Measurements from ENCODE around the gene ARPC5.
A peak's percentile ranks its signal among the peaks of the same experiment; 100 is the strongest.
"Not testable (repeated sequence)": the region's sequence is repeated elsewhere in the genome, so short reads cannot be mapped to it uniquely, and the experiment has no call there.

Gene ARPC5

GRCh38 chr1:183612975-183613374, 22.6 kb downstream of the ARPC5 start:
- DNase-seq (ENCODE audit: low read depth in 4 of 4, low spot score in 1 of 4): not testable (repeated sequence)

DNA sequence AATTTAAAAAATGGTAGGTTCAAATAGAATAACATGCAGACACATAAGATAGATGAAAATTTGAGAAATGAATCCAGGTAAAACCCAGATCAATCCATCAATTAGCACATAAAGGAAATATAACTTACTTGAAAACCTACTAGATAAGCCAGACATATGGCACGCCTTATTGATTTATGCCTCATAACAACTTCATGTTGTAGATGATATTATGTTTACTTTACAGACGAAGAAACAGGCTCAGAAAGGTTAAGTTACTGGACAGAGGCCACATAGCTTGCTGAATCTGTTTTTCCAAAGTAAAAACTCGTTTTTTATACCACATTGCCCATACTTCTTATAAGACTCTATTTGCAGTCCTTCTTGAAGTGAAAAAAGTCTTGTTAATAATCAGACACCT, 23.2 kb downstream of the ARPC5 start:
- no peak for DNase-seq (ENCODE audit: low read depth in 4 of 4, low spot score in 1 of 4)

- no peak for DNase-seq (ENCODE audit: low read depth in 4 of 4, low spot score in 1 of 4)
Measured at GRCh38 chr1:183611021-183611420, 24.6 kb downstream of the ARPC5 start.

GRCh38 chr1:183609759-183610452, 25.7 kb downstream of the ARPC5 start:
- no peak for DNase-seq (ENCODE audit: low read depth in 4 of 4, low spot score in 1 of 4)

DNA sequence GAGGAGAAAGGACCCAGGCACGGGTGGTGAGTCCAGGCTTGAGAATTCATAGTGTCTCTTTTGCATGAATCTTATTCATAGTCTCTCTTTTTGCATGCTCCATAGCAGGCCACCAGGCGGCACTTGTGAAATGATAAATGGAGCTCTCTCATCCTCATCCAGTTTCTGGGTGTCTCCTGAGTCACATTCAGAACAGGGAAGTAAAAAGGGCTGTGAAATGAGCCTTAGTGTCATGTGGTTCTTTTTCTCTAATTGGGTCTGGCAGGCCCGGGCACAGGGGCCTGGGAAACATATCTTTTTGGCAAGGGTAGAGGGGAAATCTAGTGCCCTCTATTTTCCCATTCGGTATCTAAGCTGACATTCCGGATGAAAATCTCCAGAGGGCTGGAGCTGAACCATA, 26.3 kb downstream of the ARPC5 start:
- no peak for DNase-seq (ENCODE audit: low read depth in 4 of 4, low spot score in 1 of 4)

GRCh38 chr1:183607322-183607980, 28.1 kb downstream of the ARPC5 start:
- no peak for DNase-seq (ENCODE audit: low read depth in 4 of 4, low spot score in 1 of 4)

- no peak for DNase-seq (ENCODE audit: low read depth in 4 of 4, low spot score in 1 of 4)
Measured at GRCh38 chr1:183605904-183606303, 29.7 kb downstream of the ARPC5 start.

DNA sequence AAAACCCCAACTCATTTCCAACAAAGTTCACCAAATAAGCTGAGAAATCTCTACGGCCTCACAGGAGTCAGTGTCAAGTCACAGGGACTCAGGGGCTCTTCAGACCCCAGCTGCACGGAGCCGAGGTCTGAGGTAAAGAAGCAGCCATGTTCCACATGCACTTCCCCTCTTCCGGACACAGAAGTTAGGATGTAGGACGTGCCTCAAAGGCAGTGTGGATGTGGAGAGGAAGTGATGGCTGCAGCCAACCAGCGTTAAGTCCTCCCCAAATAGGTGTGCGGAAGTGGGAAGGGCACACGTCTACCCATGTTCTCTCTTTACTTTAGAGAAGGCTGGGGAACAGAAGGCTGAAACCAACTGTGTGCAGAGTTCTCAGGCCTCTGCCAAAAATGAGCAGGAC, 30.8 kb downstream of the ARPC5 start:
- no peak for DNase-seq (ENCODE audit: low read depth in 4 of 4, low spot score in 1 of 4)

- DNase-seq (ENCODE audit: low read depth in 4 of 4, low spot score in 1 of 4): no peak
Measured at GRCh38 chr1:183604038-183604808, 31.4 kb downstream of the ARPC5 start.

DNA sequence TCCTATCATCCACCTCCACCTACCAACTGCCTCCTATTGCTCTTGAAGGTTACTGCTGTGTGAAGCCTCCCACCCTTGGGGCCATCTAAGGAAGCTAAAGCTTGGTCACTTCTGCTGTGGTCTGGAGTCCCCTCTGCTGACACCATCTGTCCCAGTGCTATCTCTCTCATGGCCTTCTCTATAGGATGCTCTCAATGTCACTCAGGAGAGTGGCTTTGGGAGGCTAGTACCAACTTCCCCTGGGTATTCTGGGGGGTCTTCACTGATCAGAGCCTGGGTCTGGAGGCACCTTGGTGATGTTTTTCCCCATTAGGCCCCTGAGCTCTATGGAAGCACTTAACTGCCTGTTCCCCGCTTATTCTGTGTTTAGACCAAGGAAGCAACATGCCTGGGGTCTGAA, 33.1 kb downstream of the ARPC5 start:
- DNase-seq (ENCODE audit: low read depth in 4 of 4, low spot score in 1 of 4): no peak

DNA sequence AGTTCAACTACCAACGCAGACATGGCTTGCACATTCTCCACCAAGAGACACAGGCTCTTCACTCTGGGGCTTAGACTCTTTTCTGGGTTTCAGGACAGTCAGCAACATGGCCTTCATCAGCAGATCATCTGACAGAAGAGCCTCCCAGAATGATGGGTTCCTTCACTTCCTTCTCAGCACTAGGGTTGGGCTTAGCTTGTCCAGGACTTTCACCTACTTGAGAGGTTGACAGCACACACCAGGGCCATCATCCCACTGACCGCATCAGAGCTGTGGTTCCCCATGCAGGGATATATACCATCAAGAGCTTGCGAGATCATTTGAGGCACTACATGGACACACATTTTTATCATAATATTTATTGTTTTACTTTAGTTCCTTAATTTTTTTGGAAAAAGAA, 34.9 kb downstream of the ARPC5 start:
- no peak for DNase-seq (ENCODE audit: low read depth in 4 of 4, low spot score in 1 of 4)

GRCh38 chr1:183600136-183600535, 35.4 kb downstream of the ARPC5 start:
- no peak for DNase-seq (ENCODE audit: low read depth in 4 of 4, low spot score in 1 of 4)

- no peak for DNase-seq (ENCODE audit: low read depth in 4 of 4, low spot score in 1 of 4)
Measured at GRCh38 chr1:183598386-183598785, 37.2 kb downstream of the ARPC5 start.

GRCh38 chr1:183597656-183598347, 37.8 kb downstream of the ARPC5 start:
- no peak for DNase-seq (ENCODE audit: low read depth in 4 of 4, low spot score in 1 of 4)

DNA sequence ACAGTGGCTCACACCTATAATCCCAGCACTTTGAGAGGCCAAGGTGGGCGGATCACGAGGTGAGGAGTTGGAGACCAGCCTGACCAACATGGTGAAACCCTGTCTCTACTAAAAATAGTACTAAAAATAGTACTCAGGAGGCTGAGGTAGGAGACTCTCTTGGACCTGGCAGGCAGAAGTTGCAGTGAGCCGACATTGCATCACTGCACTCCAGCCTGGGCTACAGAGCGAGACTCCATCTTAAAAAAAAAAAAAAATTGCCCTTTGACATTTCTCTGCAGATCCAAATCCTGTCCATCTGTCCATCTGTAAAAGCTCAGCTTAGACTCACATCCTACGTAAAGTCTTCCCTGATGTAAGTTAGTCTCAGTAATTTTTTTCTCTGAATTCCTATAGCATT, 39.1 kb downstream of the ARPC5 start:
- no peak for DNase-seq (ENCODE audit: low read depth in 4 of 4, low spot score in 1 of 4)

DNA sequence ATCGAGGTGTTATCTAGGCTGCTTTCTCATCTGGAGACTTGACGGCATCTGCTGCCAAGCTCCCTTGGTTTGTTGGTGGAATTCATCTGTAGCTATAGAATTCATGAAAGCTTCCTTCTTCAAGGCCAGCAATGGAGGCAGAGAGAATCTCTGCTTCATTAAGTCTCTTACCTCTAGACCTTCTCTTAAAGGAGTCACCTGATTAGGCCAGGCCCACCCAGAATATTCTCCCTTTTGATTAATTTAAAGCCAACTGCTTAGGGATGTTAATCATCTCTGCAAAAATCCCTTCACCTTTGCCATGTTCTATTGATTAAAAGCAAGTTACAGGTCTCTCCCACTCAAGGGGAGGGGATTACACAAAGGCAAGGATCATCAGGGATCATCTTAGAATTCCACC, 40.0 kb downstream of the ARPC5 start:
- DNase-seq (ENCODE audit: low read depth in 4 of 4, low spot score in 1 of 4): no peak

- DNase-seq (ENCODE audit: low read depth in 4 of 4, low spot score in 1 of 4): no peak
Measured at GRCh38 chr1:183593356-183593755, 42.2 kb downstream of the ARPC5 start.

GRCh38 chr1:183592733-183593132, 42.9 kb downstream of the ARPC5 start:
- DNase-seq (ENCODE audit: low read depth in 4 of 4, low spot score in 1 of 4): no peak

DNA sequence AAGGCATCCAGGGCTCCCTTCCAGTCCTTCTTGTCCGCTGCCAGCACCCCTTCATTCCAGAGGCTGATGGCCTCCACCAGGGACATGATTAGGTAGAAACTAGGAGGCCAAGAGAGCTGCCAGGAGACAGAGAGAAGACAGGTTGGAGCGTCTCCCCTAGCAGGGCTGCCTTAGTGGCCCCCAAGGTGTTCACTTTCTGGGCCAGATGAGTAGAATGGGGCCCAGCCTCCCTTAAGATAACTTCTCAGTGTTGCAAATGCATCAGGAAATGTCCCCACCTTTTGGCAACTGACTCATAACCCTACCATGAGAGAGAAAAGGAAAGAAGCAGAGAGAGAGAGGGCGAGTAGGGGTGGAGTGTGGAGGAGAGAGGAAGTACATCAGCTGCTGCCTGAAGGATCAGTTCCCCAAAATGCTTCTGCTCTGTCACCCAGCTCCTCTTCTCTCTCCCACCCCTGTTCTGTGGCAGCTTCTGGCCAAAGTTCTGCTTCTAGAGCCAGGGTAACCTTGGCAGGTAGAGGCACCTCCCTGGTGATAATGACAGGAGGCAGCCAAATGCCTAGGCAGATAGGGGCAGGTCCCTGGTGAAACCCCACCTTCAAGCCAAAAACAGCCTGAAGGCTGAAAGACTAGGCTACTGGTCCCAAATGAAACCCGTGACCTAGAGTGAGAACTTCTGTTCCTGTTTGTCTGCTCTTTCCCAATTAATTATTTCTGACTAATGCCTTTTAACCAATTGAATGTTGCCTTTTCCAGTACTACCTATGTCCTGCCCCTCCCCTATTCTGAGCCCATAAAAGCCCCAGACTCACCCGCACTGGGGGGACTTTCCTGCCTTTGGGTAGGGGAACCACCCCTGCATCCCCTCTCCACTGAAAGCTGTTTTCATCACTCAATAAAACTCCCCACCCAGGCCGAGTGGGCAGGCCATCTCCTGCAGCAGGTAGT, 45.1 kb downstream of the ARPC5 start, which contains the start of gene NCF2:
Gene NCF2, minus strand, starts transcription at position 216 of the 948 bp plus-strand sequence. Its CDS starts 130 bp downstream, at position 86.
- peak in 2 of 4 experiments; percentile 7 to 30 for DNase-seq (ENCODE audit: low read depth in 4 of 4, low spot score in 1 of 4)

- DNase-seq (ENCODE audit: low read depth in 4 of 4, low spot score in 1 of 4): no peak
Measured at GRCh38 chr1:183589874-183590243, 45.7 kb downstream of the ARPC5 start.

All from stimulated activated CD4-positive, alpha-beta T cell treated with anti-CD3 and anti-CD28 coated beads, Interleukin-1b, Interleukin-23, amount 100 ng/mL, for 24 hours (primary cell).